GM21381 (cell line): ENCODE results near the gene STXBP5L.
"Not testable (repeated sequence)": the region's sequence is repeated elsewhere in the genome, so short reads cannot be mapped to it uniquely, and the experiment has no call there.

Experiments used
- ATAC-seq: cut with Tn5 transposase; IDR thresholded peaks from one replicate; pipeline ENCODE4 v1.9.1; 2021; ENCODE audit warnings: mild to moderate bottlenecking, moderate library complexity; ENCODE audit not compliant: unreplicated experiment

Gene STXBP5L

DNA sequence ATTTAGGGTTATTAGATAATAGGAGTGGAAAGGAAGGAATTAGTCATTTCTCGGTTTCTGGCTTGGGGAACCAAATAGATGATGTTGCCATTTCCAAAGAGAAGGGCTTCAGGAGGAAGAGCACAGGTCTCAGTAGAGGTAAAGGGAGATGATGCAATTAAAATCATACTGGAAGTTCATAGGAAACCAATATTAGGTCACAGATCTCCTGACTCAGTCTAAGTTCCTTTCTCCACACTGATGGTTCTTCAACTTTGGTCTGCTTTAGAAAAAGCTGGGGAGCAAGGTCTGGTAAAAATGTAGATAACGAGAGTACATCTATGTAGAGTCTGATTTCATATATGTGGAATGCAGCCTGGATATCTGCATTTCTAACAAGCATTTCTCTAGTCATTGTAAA lies 506.9 kb downstream of the STXBP5L start:
- no peak for ATAC-seq

DNA sequence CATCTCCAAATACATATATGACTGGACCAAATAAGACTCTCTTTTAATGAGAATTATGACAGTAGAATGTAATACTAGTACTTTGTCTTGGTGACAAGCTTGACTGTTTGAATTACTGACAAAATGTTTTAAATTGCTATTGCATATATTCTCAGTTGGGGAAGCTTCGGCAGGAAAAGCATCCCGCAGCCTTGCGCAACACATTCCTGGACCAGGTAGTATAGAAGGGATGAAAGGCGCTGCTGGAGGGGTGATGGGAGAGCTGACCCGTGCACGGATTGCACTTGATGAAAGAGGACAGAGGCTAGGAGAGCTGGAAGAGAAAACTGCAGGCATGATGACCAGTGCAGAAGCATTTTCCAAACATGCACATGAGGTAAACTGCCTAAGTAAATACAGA lies 510.2 kb downstream of the STXBP5L start:
- ATAC-seq: no peak

DNA sequence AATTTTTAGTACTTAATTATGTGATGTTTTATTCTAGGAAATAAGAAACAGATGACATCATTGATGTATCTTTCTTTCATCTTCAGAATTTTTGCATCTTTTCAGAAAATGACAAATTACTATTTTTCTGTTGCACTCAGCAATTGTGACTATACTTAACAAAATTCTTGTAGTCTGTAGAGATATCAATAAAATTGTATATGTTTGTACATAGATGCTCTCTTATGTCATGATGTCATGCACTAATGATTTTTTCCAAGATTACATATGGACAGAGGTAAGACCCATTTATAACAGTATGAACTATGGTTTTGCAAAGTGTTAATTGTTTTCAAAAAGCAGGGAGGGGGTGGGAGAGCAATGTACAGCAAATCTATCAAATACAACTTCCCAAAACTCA lies 516.5 kb downstream of the STXBP5L start:
- ATAC-seq: no peak

DNA sequence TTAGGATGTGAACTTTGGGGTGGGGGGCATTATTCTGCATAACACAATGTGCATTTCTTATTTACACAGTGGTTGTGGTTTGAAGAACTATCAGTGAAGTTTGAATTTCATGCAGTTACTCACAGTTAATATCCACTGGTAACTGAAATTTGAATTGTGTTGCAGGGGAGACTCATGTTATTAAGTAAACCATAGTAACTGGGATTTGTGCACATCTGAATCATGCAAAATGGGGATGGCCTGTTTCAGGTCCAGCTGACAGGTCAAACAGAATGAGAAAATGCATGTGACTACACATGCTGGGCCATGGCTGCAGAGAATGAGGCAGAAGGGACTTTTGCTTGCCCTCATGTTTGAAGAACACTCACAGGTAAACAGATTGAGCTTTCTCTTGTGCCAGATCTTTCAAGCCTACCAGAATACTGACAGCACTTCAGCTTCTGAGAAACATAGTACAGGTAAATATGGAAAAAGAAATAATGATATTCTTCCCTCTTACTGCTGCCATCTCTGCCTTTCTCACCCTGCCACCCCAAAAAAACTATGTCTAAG lies 522.7 kb downstream of the STXBP5L start:
- ATAC-seq: no peak

DNA sequence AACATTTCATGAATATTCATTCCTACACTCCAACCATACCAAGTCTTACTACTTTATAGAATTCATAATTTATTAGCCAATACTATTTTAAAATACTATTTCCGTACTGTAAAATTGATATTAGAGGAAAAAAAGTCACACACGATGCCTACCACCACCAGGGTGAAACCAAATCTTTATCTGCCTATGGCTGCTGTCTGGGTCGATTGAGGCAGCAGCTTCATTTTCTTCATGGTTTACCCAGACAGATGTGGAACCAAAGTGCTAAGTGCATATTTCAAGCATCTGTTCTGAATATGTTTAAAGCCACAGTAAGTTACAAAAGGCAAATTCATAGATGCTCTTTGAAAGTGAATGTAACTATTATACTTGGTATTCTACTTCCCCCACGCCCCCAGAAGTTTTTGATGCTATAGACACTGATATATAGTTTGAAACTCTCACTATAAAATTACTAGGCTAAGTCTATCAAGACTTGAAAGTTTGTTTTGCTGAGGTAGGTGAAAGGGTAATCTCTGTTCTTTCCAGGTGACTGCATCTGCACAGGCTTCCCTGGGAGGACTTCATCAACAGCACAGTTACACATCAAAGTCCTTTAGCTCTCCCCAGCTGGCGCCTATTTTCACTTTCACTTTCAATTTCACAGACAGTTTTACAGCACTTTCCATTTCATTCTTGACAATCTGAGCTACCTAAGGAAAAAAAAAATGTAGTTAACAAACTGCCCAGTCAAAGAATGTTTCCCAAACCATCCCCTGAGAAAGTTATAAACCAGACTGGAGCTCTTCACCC lies 523.9 kb downstream of the STXBP5L start:
- peak; percentile 89 for ATAC-seq

DNA sequence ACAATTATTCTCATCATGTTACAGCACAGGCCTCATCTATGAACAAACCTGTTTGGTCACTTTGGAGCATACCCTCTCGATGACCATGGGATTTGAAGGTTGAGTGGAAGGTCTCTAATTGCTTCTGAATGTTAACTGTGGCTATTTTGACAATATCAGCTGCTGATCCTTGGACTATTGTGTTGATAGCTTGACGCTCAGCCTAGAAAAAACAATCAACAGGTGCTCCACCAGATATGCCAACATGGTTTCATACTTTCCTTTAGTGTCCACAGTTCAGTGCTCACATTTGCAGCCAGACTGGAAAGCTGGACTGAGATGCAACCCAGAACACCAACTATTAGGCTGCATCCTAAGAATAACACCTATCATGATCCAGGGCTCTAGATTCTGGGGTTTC lies 528.1 kb downstream of the STXBP5L start:
- ATAC-seq: no peak

DNA sequence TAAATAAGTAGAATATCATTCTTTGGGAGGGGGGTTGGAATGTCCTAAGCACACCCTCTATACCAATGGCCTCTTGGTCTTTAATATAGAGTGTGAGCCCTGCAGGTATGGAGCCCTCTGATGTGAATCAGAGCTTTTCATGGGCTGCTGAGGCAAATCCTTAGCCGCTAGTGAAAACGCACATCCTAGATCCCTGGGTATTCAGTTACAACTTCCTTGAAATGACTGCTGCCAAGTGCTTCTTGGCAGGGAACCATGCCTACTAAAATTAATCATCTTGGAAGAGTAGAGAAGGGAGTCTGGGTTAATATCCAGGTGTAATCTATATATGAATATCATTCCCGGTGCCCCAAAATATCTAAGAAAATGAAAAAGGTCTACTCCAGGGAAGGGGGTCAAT lies 528.6 kb downstream of the STXBP5L start:
- ATAC-seq: no peak

DNA sequence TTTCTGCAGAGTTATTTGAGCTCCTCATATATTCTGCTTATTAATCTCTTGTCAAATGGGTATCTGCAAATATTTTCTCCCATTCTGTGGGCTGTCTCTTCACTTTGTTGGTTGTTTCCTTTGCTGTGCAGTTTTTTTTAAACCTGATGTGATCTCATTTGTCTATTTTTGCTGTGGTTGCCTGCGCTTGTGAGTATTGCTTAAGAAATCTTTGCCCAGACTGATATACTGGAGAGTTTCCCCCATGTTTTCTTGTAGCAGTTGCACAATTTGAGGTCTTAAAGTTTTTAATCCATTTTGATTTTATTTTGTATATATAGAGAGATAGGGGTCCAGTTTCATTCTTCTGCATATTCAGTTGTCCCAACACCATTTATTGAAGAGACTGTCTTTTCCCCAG lies 535.5 kb downstream of the STXBP5L start:
- no peak for ATAC-seq

DNA sequence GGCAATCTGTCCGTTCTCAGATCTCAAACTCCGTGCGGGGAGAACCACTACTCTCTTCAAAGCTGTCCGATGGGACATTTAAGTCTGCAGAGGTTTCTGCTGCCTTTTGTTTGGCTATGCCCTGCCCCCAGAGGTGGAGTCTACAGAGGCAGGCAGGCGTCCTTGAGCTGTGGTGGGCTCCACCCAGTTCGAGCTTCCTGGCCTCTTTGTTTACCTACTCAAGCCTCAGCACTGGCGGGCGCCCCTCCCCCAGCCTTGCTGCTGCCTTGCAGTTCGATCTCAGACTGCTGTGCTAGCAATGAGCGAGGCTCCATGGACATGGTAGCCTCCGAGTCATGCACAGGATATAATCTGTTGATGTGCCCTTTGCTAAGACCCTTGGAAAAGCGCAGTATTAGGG lies 543.7 kb downstream of the STXBP5L start:
- not testable (repeated sequence) for ATAC-seq

DNA sequence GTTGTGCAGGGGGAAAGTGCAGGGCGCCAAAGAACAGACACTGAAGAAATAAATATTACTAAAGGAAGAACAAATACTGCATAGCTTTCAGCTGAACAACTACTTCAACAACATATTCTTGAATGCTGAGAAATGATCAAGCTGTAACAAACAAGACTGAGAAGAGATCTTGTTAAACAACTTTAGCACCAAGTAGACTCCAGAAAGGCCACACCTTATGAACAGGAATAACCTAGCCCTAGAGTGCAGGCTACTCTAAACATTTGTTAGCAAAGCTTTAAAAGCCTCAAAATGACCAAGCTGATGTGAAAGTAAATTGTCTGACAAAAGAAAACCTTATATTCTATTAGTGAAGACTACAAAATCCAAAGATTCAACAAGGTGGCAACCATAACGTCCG lies 554.6 kb downstream of the STXBP5L start:
- no peak for ATAC-seq

DNA sequence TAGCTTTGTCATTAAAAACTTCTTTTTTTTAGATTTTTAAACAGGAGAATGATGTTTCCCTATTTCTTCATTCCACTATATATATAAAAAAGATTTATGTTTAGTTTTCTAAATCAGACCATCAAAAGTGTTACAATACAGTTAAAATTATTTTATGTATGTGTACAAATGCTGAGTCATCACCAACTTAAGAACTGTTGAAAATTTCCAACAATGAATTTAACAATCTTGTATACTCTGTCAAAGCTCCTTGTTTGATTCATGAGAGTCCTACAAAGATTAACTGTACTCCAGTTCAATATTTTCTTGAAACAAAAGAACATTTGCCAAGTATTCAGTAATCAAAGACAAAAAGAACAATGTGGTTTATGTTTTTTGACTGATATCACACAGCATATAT lies 555.7 kb downstream of the STXBP5L start:
- ATAC-seq: no peak

DNA sequence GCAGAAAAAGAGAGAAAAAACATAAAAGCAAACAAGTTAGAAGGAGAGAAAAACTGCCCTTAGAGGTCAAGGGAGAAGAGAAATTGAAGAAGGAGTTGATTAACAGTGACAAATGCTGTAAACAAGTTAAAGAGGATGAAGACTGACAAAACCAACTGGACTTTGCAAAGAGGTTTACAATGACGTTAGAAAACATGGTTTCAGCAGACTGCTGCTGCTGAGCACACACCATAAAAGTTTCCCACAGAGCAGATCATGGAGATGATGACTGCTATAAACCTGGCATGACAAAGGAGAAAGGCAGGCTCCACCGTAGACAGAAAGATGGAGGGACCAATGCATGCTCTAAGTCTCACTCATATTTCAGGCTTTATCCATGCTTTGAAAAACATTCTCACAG lies 559.1 kb downstream of the STXBP5L start:
- no peak for ATAC-seq

DNA sequence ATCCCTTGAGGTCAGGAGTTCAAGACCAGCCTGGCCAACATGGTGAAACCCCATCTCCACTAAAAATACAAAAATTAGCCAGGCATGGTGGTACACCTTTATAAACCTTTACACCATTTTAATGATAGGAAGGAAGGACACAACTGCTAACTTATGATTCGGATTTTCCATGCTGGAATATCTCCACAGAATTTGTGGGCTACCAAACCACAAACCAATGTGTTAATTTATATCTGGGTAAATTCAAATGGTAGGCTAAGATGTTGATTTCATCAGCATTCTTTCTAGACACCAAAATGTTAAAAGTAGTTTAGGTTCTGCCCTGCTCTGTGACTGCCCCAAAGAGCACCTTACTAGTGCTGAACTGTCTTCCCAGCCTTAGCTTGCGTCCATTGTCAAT lies 565.0 kb downstream of the STXBP5L start:
- no peak for ATAC-seq
